D721Med (cell line): ENCODE results near the gene ZFHX3.

Experiments
- DNase-seq: peaks from one replicate; pipeline ENCODE4 v3.0.0; 2011; ENCODE audit warnings: low spot score; ENCODE audit not compliant: insufficient read length
- FAIRE-seq: peaks from 2 replicates; lab custom pipeline; 2011; peaks lifted over from hg19 to GRCh38; lab: Jason Lieb, UNC
- TF ChIP-seq, protein P1 (sequence below): IDR thresholded peaks from 2 replicates; pipeline ENCODE4 v1.5.1; 2012; ENCODE audit warnings: mild to moderate bottlenecking, control low read depth; ENCODE audit not compliant: insufficient read depth; ENCODE audit errors: missing control alignments

Gene ZFHX3

DNA sequence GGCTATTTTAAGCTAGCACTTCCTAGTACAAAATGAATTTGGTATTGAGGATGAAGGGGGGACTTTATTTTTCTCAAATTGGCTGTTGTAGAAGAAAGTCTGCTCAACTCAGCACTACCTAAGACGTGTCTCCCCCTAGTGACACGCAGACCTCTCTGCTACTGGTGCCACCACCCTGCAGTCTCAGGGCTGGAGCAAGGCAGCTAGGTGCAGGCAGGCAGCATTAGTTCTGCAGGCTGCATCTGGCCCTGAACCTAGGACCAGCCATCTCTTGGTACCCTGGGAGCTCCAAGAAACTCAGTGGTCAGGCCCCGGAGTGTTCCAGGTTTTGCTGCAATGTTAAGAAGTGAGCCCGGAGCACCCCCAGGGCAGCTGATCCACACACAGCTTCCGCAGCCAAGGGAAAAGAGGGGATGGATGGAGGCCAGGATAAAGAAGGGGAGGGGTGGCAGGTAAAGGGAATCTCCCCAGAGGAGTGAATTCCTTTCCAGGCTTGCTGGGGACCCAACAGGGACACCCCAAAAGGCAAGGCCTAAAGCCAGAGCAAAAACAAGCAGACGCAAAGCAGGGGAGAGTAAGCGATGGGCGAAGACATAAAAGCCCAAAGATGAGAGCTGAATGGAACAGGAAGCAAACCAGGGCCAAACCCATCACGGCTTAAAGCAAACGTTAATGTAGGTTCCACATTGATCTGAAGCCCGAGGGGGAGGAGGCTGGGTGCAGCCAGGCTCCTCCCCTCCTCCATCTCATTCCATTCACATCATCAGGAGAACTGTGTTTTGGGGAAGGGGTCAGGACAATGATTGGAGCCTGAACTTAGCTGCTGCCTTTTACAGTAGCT is 200.5 kb downstream of the ZFHX3 start:
- TF ChIP-seq, protein P1, sequence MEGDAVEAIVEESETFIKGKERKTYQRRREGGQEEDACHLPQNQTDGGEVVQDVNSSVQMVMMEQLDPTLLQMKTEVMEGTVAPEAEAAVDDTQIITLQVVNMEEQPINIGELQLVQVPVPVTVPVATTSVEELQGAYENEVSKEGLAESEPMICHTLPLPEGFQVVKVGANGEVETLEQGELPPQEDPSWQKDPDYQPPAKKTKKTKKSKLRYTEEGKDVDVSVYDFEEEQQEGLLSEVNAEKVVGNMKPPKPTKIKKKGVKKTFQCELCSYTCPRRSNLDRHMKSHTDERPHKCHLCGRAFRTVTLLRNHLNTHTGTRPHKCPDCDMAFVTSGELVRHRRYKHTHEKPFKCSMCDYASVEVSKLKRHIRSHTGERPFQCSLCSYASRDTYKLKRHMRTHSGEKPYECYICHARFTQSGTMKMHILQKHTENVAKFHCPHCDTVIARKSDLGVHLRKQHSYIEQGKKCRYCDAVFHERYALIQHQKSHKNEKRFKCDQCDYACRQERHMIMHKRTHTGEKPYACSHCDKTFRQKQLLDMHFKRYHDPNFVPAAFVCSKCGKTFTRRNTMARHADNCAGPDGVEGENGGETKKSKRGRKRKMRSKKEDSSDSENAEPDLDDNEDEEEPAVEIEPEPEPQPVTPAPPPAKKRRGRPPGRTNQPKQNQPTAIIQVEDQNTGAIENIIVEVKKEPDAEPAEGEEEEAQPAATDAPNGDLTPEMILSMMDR: peak; percentile 62
- DNase-seq: no peak
- no peak for FAIRE-seq

DNA sequence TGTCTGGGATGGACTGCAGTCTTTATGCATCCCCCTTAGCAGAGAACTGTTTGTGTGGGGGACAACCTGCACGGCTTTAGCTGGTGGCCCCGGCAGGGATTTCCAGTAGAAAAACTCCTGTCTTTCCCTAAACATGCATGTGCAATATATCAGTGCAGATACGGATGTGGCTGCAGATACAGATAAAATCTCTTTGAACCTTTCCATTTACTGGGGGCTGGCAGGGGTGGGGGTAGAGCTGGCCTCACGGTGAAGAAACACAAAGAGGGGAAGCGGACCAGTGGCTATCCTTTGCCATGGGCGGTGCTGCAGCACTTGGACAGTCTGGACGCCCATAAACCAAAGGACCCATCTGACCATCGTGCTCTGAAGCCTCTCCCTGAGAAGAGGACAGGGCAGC is 201.3 kb downstream of the ZFHX3 start:
- no peak for DNase-seq
- FAIRE-seq: no peak
- TF ChIP-seq, protein P1: no peak

DNA sequence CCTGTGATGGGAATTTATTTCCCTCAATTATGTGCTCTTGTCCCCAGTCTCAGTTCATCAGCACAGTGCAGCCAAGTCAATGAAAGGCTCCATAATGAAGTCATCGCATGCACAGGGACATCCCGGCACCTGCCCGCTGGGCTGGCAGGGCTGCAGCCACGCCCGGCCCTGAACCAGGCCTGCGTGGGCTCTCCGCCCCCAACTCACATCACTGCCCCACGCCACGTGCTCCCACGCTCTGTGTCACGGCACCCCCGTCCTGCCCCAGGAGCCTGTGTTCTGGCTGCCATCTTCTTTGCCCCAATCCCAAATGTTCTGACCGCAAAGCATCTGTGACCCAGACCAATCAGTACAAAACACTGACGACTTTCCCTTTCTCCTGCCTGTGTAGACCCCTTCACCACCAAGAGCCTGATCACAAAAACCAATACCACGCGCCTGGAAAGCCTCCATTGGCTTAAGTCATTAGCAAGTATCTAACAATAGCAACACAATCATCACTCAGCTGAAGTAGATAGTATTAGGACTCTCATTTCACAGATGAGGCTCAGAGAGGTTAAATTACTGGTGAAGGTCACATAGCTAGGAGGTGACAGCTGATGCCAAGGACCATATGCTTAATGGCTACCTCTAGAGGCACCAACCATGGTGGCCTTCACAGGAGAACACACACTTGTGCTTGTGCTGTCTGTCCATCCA is 202.5 kb downstream of the ZFHX3 start:
- DNase-seq (no peak), FAIRE-seq (no peak)
- TF ChIP-seq, protein P1: no peak

GRCh38 chr16:72844225-72844920 is 203.6 kb downstream of the ZFHX3 start:
- no peak for DNase-seq
- TF ChIP-seq, protein P1: no peak
- FAIRE-seq: no peak

DNA sequence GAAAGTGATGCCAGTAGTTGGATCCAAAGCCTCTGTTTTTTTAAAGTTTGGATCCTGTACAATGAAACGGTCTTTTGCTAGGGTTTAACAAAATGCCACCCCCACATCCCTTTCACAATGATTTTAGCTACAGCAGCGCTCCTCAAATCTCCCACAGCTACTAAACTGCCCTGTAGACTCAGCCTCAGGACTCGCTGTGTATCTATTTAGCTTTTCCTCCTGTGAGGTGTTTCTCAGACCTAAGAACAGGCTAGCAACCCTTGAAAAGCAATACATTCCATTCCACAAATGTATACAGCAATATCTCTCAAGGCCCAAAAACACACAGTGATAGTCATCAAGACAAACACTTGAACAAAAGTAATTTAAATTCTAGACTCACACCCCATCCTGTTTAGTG is 206.4 kb downstream of the ZFHX3 start:
- TF ChIP-seq, protein P1: no peak
- DNase-seq (no peak), FAIRE-seq (no peak)

DNA sequence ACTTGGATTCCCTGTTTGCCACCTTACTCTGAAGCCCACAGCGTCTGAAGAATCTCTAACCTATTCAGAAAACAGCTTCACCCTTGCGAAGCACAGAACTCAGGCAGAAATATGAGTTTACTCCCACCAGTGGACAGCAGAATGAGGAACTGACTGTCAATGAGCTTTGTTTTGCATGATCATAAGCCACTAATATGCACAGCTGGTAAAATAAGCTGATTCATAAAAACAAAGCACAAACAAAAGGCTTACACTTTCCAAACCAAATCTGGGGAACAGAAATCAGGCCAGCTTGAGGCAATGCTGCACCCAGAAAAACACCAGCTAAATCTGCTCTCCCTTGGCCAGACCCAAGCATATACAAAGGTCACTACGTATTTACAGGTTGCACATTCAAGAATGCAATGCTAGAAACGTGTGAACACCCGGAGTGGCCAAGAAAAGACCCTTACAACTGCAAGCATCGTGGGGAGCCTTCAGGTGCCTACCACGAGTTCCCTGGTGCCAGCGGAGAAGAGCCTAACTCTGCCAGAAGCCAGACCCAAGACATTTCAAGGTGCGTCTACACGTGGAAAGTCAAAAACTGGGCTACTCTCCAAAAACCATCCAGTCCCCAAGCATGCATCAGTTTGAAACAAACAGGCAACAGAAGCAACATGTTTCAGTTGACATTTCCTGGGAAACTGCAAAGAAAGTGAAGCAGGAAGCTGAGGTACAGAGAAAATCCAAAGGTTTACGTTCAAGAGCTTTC is 207.1 kb downstream of the ZFHX3 start:
- TF ChIP-seq, protein P1: no peak
- FAIRE-seq: no peak
- no peak for DNase-seq
